Measurements from ENCODE around the gene PRDM16.

The PRDM16 gene

DNA sequence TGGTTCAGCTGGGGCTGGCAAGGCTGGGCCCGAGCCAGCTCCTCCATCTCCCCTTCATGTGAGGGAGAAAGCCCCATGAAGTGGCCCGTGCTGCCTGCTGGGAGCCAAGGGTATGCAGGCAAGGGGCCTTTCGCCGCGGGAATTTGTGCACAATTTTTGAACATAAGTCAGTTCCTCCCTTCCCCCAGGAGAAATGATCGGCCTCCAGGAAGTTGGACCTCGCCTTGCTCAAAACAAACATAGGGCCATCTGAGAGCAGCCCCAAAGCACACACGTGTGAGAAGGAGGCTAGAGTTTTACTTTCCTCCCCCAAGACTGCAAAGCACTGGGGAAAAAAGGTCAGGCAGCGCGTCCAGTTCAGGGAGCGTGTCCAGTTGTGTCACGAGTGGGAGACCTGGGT is 64.7 kb downstream of the PRDM16 start:
- DNase-seq, result no peak
- no peaks in the 10 kb centered on the region for H3K4me1 ChIP-seq (ENCODE audit: control insufficient read depth, insufficient read depth, low read depth, low read length)
- H3K4ac ChIP-seq (ENCODE audit: low read depth in 1 of 2, low read length in 2 of 2), result no peak overlapping the region
- no peak overlapping the region for H3K14ac ChIP-seq (ENCODE audit: low read length in 2 of 2)
- no peak overlapping the region for H3K23ac ChIP-seq (ENCODE audit: low read length in 2 of 2)
- no peak overlapping the region for H3K18ac ChIP-seq (ENCODE audit: low read depth in 1 of 2, low read length in 2 of 2)
- H2AK5ac ChIP-seq (ENCODE audit: low read length, severe bottlenecking), result no peak overlapping the region
- H2BK12ac ChIP-seq (ENCODE audit: low read length in 2 of 2), result no peak overlapping the region
- no peaks in the 10 kb centered on the region for H3K36me3 ChIP-seq (ENCODE audit: control insufficient read depth in 1 of 2, insufficient read depth in 2 of 2, low read depth in 1 of 2, low read length in 2 of 2)
- no peak overlapping the region for H3K4me2 ChIP-seq (ENCODE audit: low read length, poor library complexity, severe bottlenecking)
- H4K8ac ChIP-seq (ENCODE audit: low read length), result no peak overlapping the region
- H4K91ac ChIP-seq (ENCODE audit: low read length), result no peak overlapping the region
- H2BK5ac ChIP-seq (ENCODE audit: low read depth, low read length, poor library complexity, severe bottlenecking), result no peak overlapping the region
- H3K4me3 ChIP-seq (ENCODE audit: insufficient read depth in 1 of 2, low read depth in 1 of 2, low read length in 2 of 2), result no peak overlapping the region
- no peak overlapping the region for H2BK15ac ChIP-seq (ENCODE audit: low read depth, poor library complexity, severe bottlenecking)
- H3K9ac ChIP-seq (ENCODE audit: low read length), result no peak overlapping the region
- no peak overlapping the region for H2AFZ ChIP-seq (ENCODE audit: low read depth, low read length)
- 65% methylated on average over 12 of the region's 12 CpGs for WGBS
- no peaks in the 10 kb centered on the region for H3K9me3 ChIP-seq (ENCODE audit: control insufficient read depth, low read length)
- H3K79me1 ChIP-seq (replicated peaks; ENCODE audit: low read length, poor library complexity, severe bottlenecking), result no peaks in the 10 kb centered on the region
- no peak overlapping the region for H2BK120ac ChIP-seq (ENCODE audit: low read depth, low read length)
- H3K27ac ChIP-seq (ENCODE audit: low read length, poor library complexity, severe bottlenecking), result no peak overlapping the region
- peaks cover 0 to 35% of the 10 kb centered on the region in 2 experiments for H3K27me3 ChIP-seq (ENCODE audit: control insufficient read depth in 1 of 2, insufficient read depth in 1 of 2, low read length in 2 of 2)

DNA sequence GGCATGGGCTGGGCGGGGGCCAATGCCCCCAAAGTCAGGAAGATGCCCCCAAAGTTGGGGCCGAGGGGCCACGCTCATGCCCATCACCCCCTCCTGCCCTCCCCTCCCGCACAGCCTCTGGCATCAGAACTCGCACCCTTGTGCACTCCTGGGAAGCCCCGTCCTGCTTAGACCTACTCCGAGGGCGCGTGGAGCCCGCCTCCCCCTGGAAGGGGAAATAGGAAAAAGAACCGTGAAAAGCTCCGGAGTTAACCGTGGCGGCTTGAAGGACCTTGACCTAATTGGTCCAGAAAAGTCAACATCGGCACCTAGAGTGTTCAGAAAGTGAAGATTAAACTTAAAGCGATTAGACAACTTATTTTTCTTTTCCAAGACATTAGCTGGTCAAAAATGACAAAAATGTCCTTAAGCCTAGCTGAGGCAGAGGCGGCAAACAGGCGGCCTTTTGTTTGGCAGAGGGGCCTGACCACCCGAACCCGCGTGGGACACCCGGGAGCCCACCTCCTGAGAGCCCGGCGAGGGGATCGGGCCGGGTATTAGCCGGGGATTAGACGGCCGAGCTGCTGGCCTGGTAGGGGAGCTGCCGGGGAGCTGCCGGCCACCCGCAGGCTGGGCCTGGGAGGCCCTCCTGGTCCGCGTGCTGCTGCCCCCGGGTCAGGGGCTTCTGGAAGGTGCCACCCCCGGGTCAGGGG is 65.5 kb downstream of the PRDM16 start:
- H4K8ac ChIP-seq (ENCODE audit: low read length), result no peak overlapping the region
- no peak overlapping the region for H4K91ac ChIP-seq (ENCODE audit: low read length)
- no peak overlapping the region for H3K14ac ChIP-seq (ENCODE audit: low read length in 2 of 2)
- no peak overlapping the region for H2BK15ac ChIP-seq (ENCODE audit: low read depth, poor library complexity, severe bottlenecking)
- H3K23ac ChIP-seq (ENCODE audit: low read length in 2 of 2), result no peak overlapping the region
- H2BK5ac ChIP-seq (ENCODE audit: low read depth, low read length, poor library complexity, severe bottlenecking), result no peak overlapping the region
- no peak for DNase-seq
- H3K4me3 ChIP-seq (ENCODE audit: insufficient read depth in 1 of 2, low read depth in 1 of 2, low read length in 2 of 2), result no peak overlapping the region
- H2BK120ac ChIP-seq (ENCODE audit: low read depth, low read length), result no peak overlapping the region
- H3K36me3 ChIP-seq (ENCODE audit: control insufficient read depth in 1 of 2, insufficient read depth in 2 of 2, low read depth in 1 of 2, low read length in 2 of 2), result no peaks in the 10 kb centered on the region
- no peak overlapping the region for H3K4ac ChIP-seq (ENCODE audit: low read depth in 1 of 2, low read length in 2 of 2)
- no peak overlapping the region for H2AK5ac ChIP-seq (ENCODE audit: low read length, severe bottlenecking)
- H3K9ac ChIP-seq (ENCODE audit: low read length), result no peak overlapping the region
- H3K18ac ChIP-seq (ENCODE audit: low read depth in 1 of 2, low read length in 2 of 2), result no peak overlapping the region
- H3K9me3 ChIP-seq (ENCODE audit: control insufficient read depth, low read length), result no peaks in the 10 kb centered on the region
- no peak overlapping the region for H3K27ac ChIP-seq (ENCODE audit: low read length, poor library complexity, severe bottlenecking)
- H3K79me1 ChIP-seq (replicated peaks; ENCODE audit: low read length, poor library complexity, severe bottlenecking), result no peaks in the 10 kb centered on the region
- no peak overlapping the region for H3K4me2 ChIP-seq (ENCODE audit: low read length, poor library complexity, severe bottlenecking)
- H2BK12ac ChIP-seq (ENCODE audit: low read length in 2 of 2), result no peak overlapping the region
- no peak overlapping the region for H2AFZ ChIP-seq (ENCODE audit: low read depth, low read length)
- WGBS, result 90% methylated on average over 36 of the region's 36 CpGs
- H3K27me3 ChIP-seq (ENCODE audit: control insufficient read depth in 1 of 2, insufficient read depth in 1 of 2, low read length in 2 of 2), result peaks cover 0 to 40% of the 10 kb centered on the region in 2 experiments
- no peaks in the 10 kb centered on the region for H3K4me1 ChIP-seq (ENCODE audit: control insufficient read depth, insufficient read depth, low read depth, low read length)

DNA sequence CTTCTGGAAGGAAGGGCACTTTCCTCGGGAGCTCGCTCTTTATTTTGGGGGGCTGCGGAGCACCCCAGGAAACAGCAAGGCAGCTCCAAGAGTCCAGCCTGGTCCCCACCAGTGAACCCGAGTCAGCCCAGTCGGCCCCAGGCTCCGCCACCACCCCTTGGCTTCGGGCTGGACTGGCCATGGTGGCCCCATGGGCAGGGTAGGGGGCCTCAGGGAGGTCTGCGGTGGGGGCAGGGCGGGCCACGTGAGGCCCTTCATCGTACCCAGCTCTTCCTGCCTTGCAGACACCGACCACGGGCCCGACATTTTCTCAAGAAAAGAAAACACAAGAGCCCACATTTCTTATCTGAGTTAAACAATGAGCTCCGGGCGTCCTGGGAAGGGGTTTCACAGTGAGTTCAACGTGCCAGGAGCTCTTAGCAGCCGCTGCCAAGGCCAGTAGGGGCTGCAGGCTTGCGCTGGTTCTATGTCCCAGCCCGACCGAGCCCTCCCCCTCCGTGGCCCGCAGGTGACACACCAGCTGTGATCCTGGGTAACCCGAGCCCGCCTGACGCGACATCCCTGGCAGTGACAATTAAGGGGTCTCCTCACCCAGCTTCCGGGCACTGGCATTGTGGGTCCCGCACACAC is 66.2 kb downstream of the PRDM16 start:
- whole genome bisulfite sequencing, result 88% methylated on average over 29 of the region's 29 CpGs

DNA sequence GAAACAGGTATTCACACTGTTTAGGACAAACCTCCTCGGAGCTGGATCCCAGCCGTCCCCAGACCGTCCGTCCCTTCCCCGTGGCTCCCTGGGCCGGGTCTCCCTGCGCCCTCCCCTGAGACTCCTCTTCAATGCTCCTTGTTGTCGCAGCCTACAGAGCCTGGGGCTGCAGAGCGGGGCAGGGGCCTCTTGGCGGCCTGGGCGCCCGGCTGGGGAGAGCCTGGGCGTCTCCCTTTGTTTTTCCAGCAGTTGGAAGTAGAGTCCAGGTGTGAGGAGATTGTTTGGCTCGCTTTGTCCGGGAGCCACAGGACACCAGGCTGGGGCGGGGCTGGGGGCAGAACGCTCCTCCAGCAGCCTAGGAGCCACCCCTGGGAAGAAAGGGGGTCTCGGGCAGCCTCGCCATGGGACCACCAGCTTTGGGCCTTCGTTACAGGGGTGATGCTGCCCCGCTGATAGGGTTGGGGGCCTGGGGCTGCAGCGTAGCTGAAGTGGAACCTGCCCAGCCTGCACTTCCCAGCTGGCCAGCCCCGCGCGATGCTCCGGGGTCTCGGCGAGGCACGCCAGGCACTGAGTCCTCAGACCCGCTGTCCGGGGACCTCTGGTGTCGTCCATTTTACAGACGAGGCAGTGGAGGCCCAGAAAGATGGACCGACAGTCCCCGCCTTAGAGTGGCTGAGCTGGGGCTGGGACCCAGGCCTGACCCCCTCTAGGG is 66.9 kb downstream of the PRDM16 start:
- Histone ChIP-seq H3K18ac (ENCODE audit: low read depth in 1 of 2, low read length in 2 of 2) (no peak overlapping the region), H3K36me3 (ENCODE audit: control insufficient read depth in 1 of 2, insufficient read depth in 2 of 2, low read depth in 1 of 2, low read length in 2 of 2) (no peaks in the 10 kb centered on the region), H3K14ac (ENCODE audit: low read length in 2 of 2) (no peak overlapping the region), H3K4me1 (ENCODE audit: control insufficient read depth, insufficient read depth, low read depth, low read length) (no peaks in the 10 kb centered on the region), H2BK5ac (ENCODE audit: low read depth, low read length, poor library complexity, severe bottlenecking) (no peak overlapping the region), H2BK15ac (ENCODE audit: low read depth, poor library complexity, severe bottlenecking) (no peak overlapping the region), H4K91ac (ENCODE audit: low read length) (no peak overlapping the region), H3K9me3 (ENCODE audit: control insufficient read depth, low read length) (no peaks in the 10 kb centered on the region), H3K4me3 (ENCODE audit: insufficient read depth in 1 of 2, low read depth in 1 of 2, low read length in 2 of 2) (no peak overlapping the region), H3K27me3 (ENCODE audit: control insufficient read depth in 1 of 2, insufficient read depth in 1 of 2, low read length in 2 of 2) (peaks cover 0 to 54% of the 10 kb centered on the region in 2 experiments), H3K4me2 (ENCODE audit: low read length, poor library complexity, severe bottlenecking) (no peak overlapping the region), H4K8ac (ENCODE audit: low read length) (no peak overlapping the region), H3K27ac (ENCODE audit: low read length, poor library complexity, severe bottlenecking) (no peak overlapping the region), H2BK120ac (ENCODE audit: low read depth, low read length) (no peak overlapping the region), H3K23ac (ENCODE audit: low read length in 2 of 2) (no peak overlapping the region), H2AK5ac (ENCODE audit: low read length, severe bottlenecking) (no peak overlapping the region), H2AFZ (ENCODE audit: low read depth, low read length) (no peak overlapping the region), H3K9ac (ENCODE audit: low read length) (no peak overlapping the region), H3K79me1 (replicated peaks; ENCODE audit: low read length, poor library complexity, severe bottlenecking) (no peaks in the 10 kb centered on the region), H3K4ac (ENCODE audit: low read depth in 1 of 2, low read length in 2 of 2) (no peak overlapping the region), H2BK12ac (ENCODE audit: low read length in 2 of 2) (no peak overlapping the region)
- DNase-seq, result no peak
- WGBS, result 86% methylated on average over 35 of the region's 35 CpGs

More for the DNA sequence above, 66.2 kb downstream of the PRDM16 start:
- Histone ChIP-seq H2BK120ac (ENCODE audit: low read depth, low read length) (no peak overlapping the region), H3K4me3 (ENCODE audit: insufficient read depth in 1 of 2, low read depth in 1 of 2, low read length in 2 of 2) (no peak overlapping the region), H3K36me3 (ENCODE audit: control insufficient read depth in 1 of 2, insufficient read depth in 2 of 2, low read depth in 1 of 2, low read length in 2 of 2) (no peaks in the 10 kb centered on the region), H3K23ac (ENCODE audit: low read length in 2 of 2) (no peak overlapping the region), H3K4me2 (ENCODE audit: low read length, poor library complexity, severe bottlenecking) (no peak overlapping the region), H3K9me3 (ENCODE audit: control insufficient read depth, low read length) (no peaks in the 10 kb centered on the region), H3K79me1 (replicated peaks; ENCODE audit: low read length, poor library complexity, severe bottlenecking) (no peaks in the 10 kb centered on the region), H3K9ac (ENCODE audit: low read length) (no peak overlapping the region), H2BK15ac (ENCODE audit: low read depth, poor library complexity, severe bottlenecking) (no peak overlapping the region), H4K8ac (ENCODE audit: low read length) (no peak overlapping the region), H2BK5ac (ENCODE audit: low read depth, low read length, poor library complexity, severe bottlenecking) (no peak overlapping the region), H3K14ac (ENCODE audit: low read length in 2 of 2) (no peak overlapping the region), H3K27ac (ENCODE audit: low read length, poor library complexity, severe bottlenecking) (no peak overlapping the region), H4K91ac (ENCODE audit: low read length) (no peak overlapping the region), H3K18ac (ENCODE audit: low read depth in 1 of 2, low read length in 2 of 2) (no peak overlapping the region), H3K27me3 (ENCODE audit: control insufficient read depth in 1 of 2, insufficient read depth in 1 of 2, low read length in 2 of 2) (peaks cover 0 to 46% of the 10 kb centered on the region in 2 experiments), H2AFZ (ENCODE audit: low read depth, low read length) (no peak overlapping the region), H2AK5ac (ENCODE audit: low read length, severe bottlenecking) (no peak overlapping the region), H3K4ac (ENCODE audit: low read depth in 1 of 2, low read length in 2 of 2) (no peak overlapping the region), H3K4me1 (ENCODE audit: control insufficient read depth, insufficient read depth, low read depth, low read length) (no peaks in the 10 kb centered on the region), H2BK12ac (ENCODE audit: low read length in 2 of 2) (no peak overlapping the region)
- DNase-seq, result no peak
